HEK293 (cell line): ENCODE measurements around the gene MMP24.

Experiments
- CTCF ChIA-PET: fragments of 350-600 bp; formaldehyde crosslinking; extraction: SDS; loops from one replicate; lab custom pipeline; 2021; ENCODE audit warnings: antibody characterized with exemption; lab: Yijun Ruan, JAX
- POLR2A ChIA-PET: fragments of 300-600 bp; formaldehyde crosslinking; extraction: SDS; loops from one replicate; lab custom pipeline; 2020; ENCODE audit warnings: antibody characterized with exemption, inconsistent platforms; lab: Yijun Ruan, JAX
- H3K27ac ChIP-seq: fragments of 200-500 bp; sonication (Bioruptor generic); 2 replicates; pipeline ENCODE4 v1.5.1; 2014; ENCODE audit warnings: low read depth, low read length, control low read depth, inconsistent platforms; ENCODE audit errors: extremely low read depth
- H3K36me3 ChIP-seq, 2 experiments: fragments of 200-500 bp in 1 of 2; sonication (Bioruptor generic) in 1 of 2; 1 replicate in 1 of 2; 2 replicates in 1 of 2; pipeline ENCODE4 v1.5.1; 2014 to 2017; ENCODE audit warnings: inconsistent platforms in 2 of 2, low read length in 2 of 2; ENCODE audit not compliant: control insufficient read depth in 2 of 2, insufficient read depth in 1 of 2
- H3K4me1 ChIP-seq: fragments of 200-500 bp; sonication (Bioruptor generic); 2 replicates; pipeline ENCODE4 v1.5.1; 2014; ENCODE audit warnings: mild to moderate bottlenecking, low read length, inconsistent platforms; ENCODE audit not compliant: control insufficient read depth, insufficient read depth
- H3K4me3 ChIP-seq: 2 replicates; pipeline ENCODE4 v1.5.1; 2011; ENCODE audit warnings: low read depth, mild to moderate bottlenecking, control low read depth, low read length, moderate library complexity
- H3K9me3 ChIP-seq: fragments of 200-500 bp; sonication (Bioruptor generic); 2 replicates; pipeline ENCODE4 v1.5.1; 2014; ENCODE audit warnings: low read depth, low read length, inconsistent platforms; ENCODE audit not compliant: control insufficient read depth, insufficient read depth
- GFI1B ChIP-seq: fragments of 450-650 bp; formaldehyde crosslinking; IDR thresholded peaks from 2 replicates; pipeline ENCODE4 v1.5.1; 2016; ENCODE audit warnings: missing biosample characterization, missing genetic modification characterization
- GLI2 ChIP-seq: fragments of 450-650 bp; formaldehyde crosslinking; IDR thresholded peaks from 2 replicates; pipeline ENCODE4; 2017; ENCODE audit warnings: missing biosample characterization, missing genetic modification characterization, low read depth, borderline replicate concordance
- GLI4 ChIP-seq: fragments of 450-650 bp; formaldehyde crosslinking; IDR thresholded peaks from 2 replicates; pipeline ENCODE4 v1.5.1; 2016; ENCODE audit warnings: missing biosample characterization, missing genetic modification characterization
- GLIS2 ChIP-seq: fragments of 450-650 bp; formaldehyde crosslinking; IDR thresholded peaks from 2 replicates; pipeline ENCODE4 v1.5.1; 2016; ENCODE audit warnings: missing biosample characterization, missing genetic modification characterization
- KLF9 ChIP-seq: fragments of 450-650 bp; formaldehyde crosslinking; IDR thresholded peaks from 2 replicates; pipeline ENCODE4 v1.5.1; 2016; ENCODE audit warnings: missing biosample characterization, missing genetic modification characterization, low read depth
- OVOL3 ChIP-seq: fragments of 450-650 bp; formaldehyde crosslinking; IDR thresholded peaks from 2 replicates; pipeline ENCODE4 v1.5.1; 2016; ENCODE audit warnings: missing biosample characterization, missing genetic modification characterization
- SCRT1 ChIP-seq: fragments of 450-650 bp; formaldehyde crosslinking; IDR thresholded peaks from 2 replicates; pipeline ENCODE4 v1.5.1; 2016; ENCODE audit warnings: missing biosample characterization, missing genetic modification characterization, borderline replicate concordance
- SP3 ChIP-seq: fragments of 450-650 bp; formaldehyde crosslinking; IDR thresholded peaks from 2 replicates; pipeline ENCODE4 v1.5.1; 2016; ENCODE audit warnings: missing biosample characterization, missing genetic modification characterization
- ZBTB48 ChIP-seq: fragments of 450-650 bp; formaldehyde crosslinking; IDR thresholded peaks from 2 replicates; pipeline ENCODE4 v1.5.1; 2016; ENCODE audit warnings: missing biosample characterization, missing genetic modification characterization
- ZBTB8A ChIP-seq: fragments of 450-650 bp; formaldehyde crosslinking; IDR thresholded peaks from 2 replicates; pipeline ENCODE4 v1.5.1; 2016; ENCODE audit warnings: missing biosample characterization, missing genetic modification characterization
- ZNF10 ChIP-seq: fragments of 450-650 bp; formaldehyde crosslinking; IDR thresholded peaks from 2 replicates; pipeline ENCODE4 v1.5.1; 2017; ENCODE audit warnings: missing biosample characterization, missing genetic modification characterization
- ZNF132 ChIP-seq: fragments of 450-650 bp; formaldehyde crosslinking; IDR thresholded peaks from 2 replicates; pipeline ENCODE4 v1.5.1; 2017; ENCODE audit warnings: missing biosample characterization, missing genetic modification characterization, borderline replicate concordance
- ZNF274 ChIP-seq, 2 experiments: fragments of 200-500 bp in 1 of 2; fragments of 450-650 bp in 1 of 2; sonication (Bioruptor generic) in 1 of 2; formaldehyde crosslinking in 1 of 2; IDR thresholded peaks; 2 replicates each; pipeline versions ENCODE4 v1.5.1 to v1.6.1; 2014 to 2016; ENCODE audit warnings: borderline replicate concordance in 1 of 2, inconsistent platforms in 1 of 2, low read length in 1 of 2, missing biosample characterization in 1 of 2, missing genetic modification characterization in 1 of 2
- ZNF341 ChIP-seq: fragments of 450-650 bp; formaldehyde crosslinking; IDR thresholded peaks from 2 replicates; pipeline ENCODE4; 2016; ENCODE audit warnings: low read depth, missing biosample characterization, missing genetic modification characterization
- ZNF366 ChIP-seq: fragments of 450-650 bp; formaldehyde crosslinking; conservative IDR thresholded peaks from 2 replicates; pipeline ENCODE4 v1.5.1; 2016; ENCODE audit warnings: missing biosample characterization, missing genetic modification characterization
- ZNF37A ChIP-seq: fragments of 450-650 bp; IDR thresholded peaks from 2 replicates; pipeline ENCODE4 v1.5.1; 2018; ENCODE audit warnings: missing biosample characterization, missing genetic modification characterization
- ZNF48 ChIP-seq: fragments of 450-650 bp; formaldehyde crosslinking; IDR thresholded peaks from 2 replicates; pipeline ENCODE4 v1.5.1; 2016; ENCODE audit warnings: missing biosample characterization, missing genetic modification characterization
- ZNF558 ChIP-seq: fragments of 450-650 bp; formaldehyde crosslinking; IDR thresholded peaks from 2 replicates; pipeline ENCODE4 v1.5.1; 2016; ENCODE audit warnings: missing biosample characterization, missing genetic modification characterization
- ZNF580 ChIP-seq: fragments of 450-650 bp; formaldehyde crosslinking; IDR thresholded peaks from 2 replicates; pipeline ENCODE4 v1.5.1; 2016; ENCODE audit warnings: missing biosample characterization, missing genetic modification characterization
- ZNF629 ChIP-seq: fragments of 450-650 bp; formaldehyde crosslinking; IDR thresholded peaks from 2 replicates; pipeline ENCODE4 v1.5.1; 2017; ENCODE audit warnings: missing biosample characterization, missing genetic modification characterization
- ZNF654 ChIP-seq: fragments of 450-650 bp; formaldehyde crosslinking; IDR thresholded peaks from 2 replicates; pipeline ENCODE4 v1.5.1; 2016; ENCODE audit warnings: low read depth, missing biosample characterization, missing genetic modification characterization
- ZSCAN30 ChIP-seq: fragments of 450-650 bp; IDR thresholded peaks from 2 replicates; pipeline ENCODE4 v1.5.1; 2018; ENCODE audit warnings: missing biosample characterization, mild to moderate bottlenecking, missing genetic modification characterization, moderate library complexity
- ZXDB ChIP-seq: fragments of 450-650 bp; formaldehyde crosslinking; IDR thresholded peaks from 2 replicates; pipeline ENCODE4 v1.5.1; 2016; ENCODE audit warnings: missing biosample characterization, missing genetic modification characterization
- TF ChIP-seq, protein P1 (sequence below): fragments of 450-650 bp; formaldehyde crosslinking; IDR thresholded peaks from 2 replicates; pipeline ENCODE4 v1.5.1; 2016; ENCODE audit warnings: missing biosample characterization, missing genetic modification characterization
- TF ChIP-seq, protein P2 (sequence below): fragments of 450-650 bp; formaldehyde crosslinking; IDR thresholded peaks from 2 replicates; pipeline ENCODE4 v1.5.1; 2016; ENCODE audit warnings: missing biosample characterization, missing genetic modification characterization
- TF ChIP-seq, protein P3 (sequence below): fragments of 450-650 bp; formaldehyde crosslinking; IDR thresholded peaks from 2 replicates; pipeline ENCODE4 v1.5.1; 2017; ENCODE audit warnings: missing biosample characterization, missing genetic modification characterization
- TF ChIP-seq, protein P4 (sequence below): fragments of 450-650 bp; formaldehyde crosslinking; IDR thresholded peaks from 2 replicates; pipeline ENCODE4 v1.5.1; 2016; ENCODE audit warnings: missing biosample characterization, missing genetic modification characterization

MMP24 gene

GRCh38 chr20:35318502-35319157 is 92.1 kb downstream of the MMP24 start (continued):
- TF ChIP-seq, protein P1, sequence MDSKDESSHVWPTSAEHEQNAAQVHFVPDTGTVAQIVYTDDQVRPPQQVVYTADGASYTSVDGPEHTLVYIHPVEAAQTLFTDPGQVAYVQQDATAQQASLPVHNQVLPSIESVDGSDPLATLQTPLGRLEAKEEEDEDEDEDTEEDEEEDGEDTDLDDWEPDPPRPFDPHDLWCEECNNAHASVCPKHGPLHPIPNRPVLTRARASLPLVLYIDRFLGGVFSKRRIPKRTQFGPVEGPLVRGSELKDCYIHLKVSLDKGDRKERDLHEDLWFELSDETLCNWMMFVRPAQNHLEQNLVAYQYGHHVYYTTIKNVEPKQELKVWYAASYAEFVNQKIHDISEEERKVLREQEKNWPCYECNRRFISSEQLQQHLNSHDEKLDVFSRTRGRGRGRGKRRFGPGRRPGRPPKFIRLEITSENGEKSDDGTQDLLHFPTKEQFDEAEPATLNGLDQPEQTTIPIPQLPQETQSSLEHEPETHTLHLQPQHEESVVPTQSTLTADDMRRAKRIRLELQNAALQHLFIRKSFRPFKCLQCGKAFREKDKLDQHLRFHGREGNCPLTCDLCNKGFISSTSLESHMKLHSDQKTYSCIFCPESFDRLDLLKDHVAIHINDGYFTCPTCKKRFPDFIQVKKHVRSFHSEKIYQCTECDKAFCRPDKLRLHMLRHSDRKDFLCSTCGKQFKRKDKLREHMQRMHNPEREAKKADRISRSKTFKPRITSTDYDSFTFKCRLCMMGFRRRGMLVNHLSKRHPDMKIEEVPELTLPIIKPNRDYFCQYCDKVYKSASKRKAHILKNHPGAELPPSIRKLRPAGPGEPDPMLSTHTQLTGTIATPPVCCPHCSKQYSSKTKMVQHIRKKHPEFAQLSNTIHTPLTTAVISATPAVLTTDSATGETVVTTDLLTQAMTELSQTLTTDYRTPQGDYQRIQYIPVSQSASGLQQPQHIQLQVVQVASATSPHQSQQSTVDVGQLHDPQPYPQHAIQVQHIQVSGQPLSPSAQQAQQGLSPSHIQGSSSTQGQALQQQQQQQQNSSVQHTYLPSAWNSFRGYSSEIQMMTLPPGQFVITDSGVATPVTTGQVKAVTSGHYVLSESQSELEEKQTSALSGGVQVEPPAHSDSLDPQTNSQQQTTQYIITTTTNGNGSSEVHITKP: peak; percentile 87
- TF ChIP-seq GLI2 (tag by site-specific recombination): no peak

- Histone ChIP-seq H3K9me3 (no peaks in the 10 kb centered on the region), H3K27ac (peak overlapping the region; percentile 65), H3K4me1 (peaks cover 34% of the 10 kb centered on the region), H3K36me3 (no peaks in the 10 kb centered on the region), H3K4me3 (no peak overlapping the region)
- CTCF ChIA-PET: interaction anchor here (1.2 to 3.6 kb wide), 3 partner anchors 10 to 15 kb away, joined by 4 to 66 read pairs (median 12); no protein-coding TSS in a partner anchor
- POLR2A ChIA-PET: interaction anchor here (0.5 to 2.9 kb wide), 3 partner anchors 14 to 226 kb away, joined by 3 to 14 read pairs (median 3); no protein-coding TSS in a partner anchor
- peak; percentile 95 for TF ChIP-seq ZNF341 (tag by site-specific recombination)
- peak; percentile 11; the same call in 1 of the 2 replicates for TF ChIP-seq KLF9
- no peak for TF ChIP-seq ZNF132
- no peak for TF ChIP-seq GLI4 (tag by site-specific recombination)
- TF ChIP-seq ZNF580 (tag by site-specific recombination): no peak
- TF ChIP-seq SP3: peak; percentile 50
- TF ChIP-seq, protein P2, sequence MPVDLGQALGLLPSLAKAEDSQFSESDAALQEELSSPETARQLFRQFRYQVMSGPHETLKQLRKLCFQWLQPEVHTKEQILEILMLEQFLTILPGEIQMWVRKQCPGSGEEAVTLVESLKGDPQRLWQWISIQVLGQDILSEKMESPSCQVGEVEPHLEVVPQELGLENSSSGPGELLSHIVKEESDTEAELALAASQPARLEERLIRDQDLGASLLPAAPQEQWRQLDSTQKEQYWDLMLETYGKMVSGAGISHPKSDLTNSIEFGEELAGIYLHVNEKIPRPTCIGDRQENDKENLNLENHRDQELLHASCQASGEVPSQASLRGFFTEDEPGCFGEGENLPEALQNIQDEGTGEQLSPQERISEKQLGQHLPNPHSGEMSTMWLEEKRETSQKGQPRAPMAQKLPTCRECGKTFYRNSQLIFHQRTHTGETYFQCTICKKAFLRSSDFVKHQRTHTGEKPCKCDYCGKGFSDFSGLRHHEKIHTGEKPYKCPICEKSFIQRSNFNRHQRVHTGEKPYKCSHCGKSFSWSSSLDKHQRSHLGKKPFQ (tag by site-specific recombination): peak; percentile 85
- peak; percentile 72 for TF ChIP-seq ZNF10 (tag by site-specific recombination)
- peak; percentile 79 for TF ChIP-seq GLIS2 (tag by site-specific recombination)
- TF ChIP-seq ZSCAN30 (tag by site-specific recombination): no peak; the same call in 1 of the 2 replicates
- TF ChIP-seq ZNF629 (tag by site-specific recombination): peak; percentile 96
- peak; percentile 97 for TF ChIP-seq GLI2 (tag by site-specific recombination)
- TF ChIP-seq ZXDB (tag by site-specific recombination): peak; percentile 95
- TF ChIP-seq ZNF48 (tag by site-specific recombination): no peak
- peak; percentile 93 for TF ChIP-seq OVOL3 (tag by site-specific recombination)
- no peak for TF ChIP-seq ZNF37A
- TF ChIP-seq ZNF558 (tag by site-specific recombination): peak; percentile 49; the same call in 1 of the 2 replicates
- TF ChIP-seq GFI1B (tag by site-specific recombination): no peak
- no peak; the same call in 1 of the 2 replicates for TF ChIP-seq ZNF654 (tag by site-specific recombination)
- TF ChIP-seq ZNF274 (IDR thresholded peaks at IDR 0.05; ENCODE audit: low read length): no peak
- no peak for TF ChIP-seq ZNF274 (tag by site-specific recombination; IDR thresholded peaks at IDR 0.05; ENCODE audit: borderline replicate concordance)
- peak; percentile 88 for TF ChIP-seq ZNF366 (tag by site-specific recombination)
- 0 out of 2 replicates have a peak, but pooled peaks have one; percentile 62 for TF ChIP-seq ZBTB48 (tag by site-specific recombination)
- peak; percentile 91 for TF ChIP-seq SCRT1 (tag by site-specific recombination)
- TF ChIP-seq, protein P3, sequence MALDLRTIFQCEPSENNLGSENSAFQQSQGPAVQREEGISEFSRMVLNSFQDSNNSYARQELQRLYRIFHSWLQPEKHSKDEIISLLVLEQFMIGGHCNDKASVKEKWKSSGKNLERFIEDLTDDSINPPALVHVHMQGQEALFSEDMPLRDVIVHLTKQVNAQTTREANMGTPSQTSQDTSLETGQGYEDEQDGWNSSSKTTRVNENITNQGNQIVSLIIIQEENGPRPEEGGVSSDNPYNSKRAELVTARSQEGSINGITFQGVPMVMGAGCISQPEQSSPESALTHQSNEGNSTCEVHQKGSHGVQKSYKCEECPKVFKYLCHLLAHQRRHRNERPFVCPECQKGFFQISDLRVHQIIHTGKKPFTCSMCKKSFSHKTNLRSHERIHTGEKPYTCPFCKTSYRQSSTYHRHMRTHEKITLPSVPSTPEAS (tag by site-specific recombination): peak; percentile 49; the same call in 1 of the 2 replicates
- TF ChIP-seq, protein P4, sequence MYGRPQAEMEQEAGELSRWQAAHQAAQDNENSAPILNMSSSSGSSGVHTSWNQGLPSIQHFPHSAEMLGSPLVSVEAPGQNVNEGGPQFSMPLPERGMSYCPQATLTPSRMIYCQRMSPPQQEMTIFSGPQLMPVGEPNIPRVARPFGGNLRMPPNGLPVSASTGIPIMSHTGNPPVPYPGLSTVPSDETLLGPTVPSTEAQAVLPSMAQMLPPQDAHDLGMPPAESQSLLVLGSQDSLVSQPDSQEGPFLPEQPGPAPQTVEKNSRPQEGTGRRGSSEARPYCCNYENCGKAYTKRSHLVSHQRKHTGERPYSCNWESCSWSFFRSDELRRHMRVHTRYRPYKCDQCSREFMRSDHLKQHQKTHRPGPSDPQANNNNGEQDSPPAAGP (tag by site-specific recombination): peak; percentile 87
- TF ChIP-seq ZBTB8A: peak; percentile 65
These were observed 92.8 kb downstream of the MMP24 start for GRCh38 chr20:35319192-35319870.
